ENCODE results near the gene TTBK2. TPM values are rescaled to one million over a fixed set of nuclear protein-coding genes. Genes with fewer than 3 reads are reported as not detected.
"Not testable (repeated sequence)": the region's sequence is repeated elsewhere in the genome, so short reads cannot be mapped to it uniquely, and the experiment has no call there.

Gene TTBK2
- polyA plus RNA-seq, 1 donor from 2014 or later: 15.2 TPM

- no peaks in the 10 kb centered on the region for H4K20me1 ChIP-seq (ENCODE audit: insufficient read depth)
- H3K9me2 ChIP-seq (ENCODE audit: insufficient read depth, low read length): no peaks in the 10 kb centered on the region
- no peak overlapping the region for H3K9ac ChIP-seq (ENCODE audit: low read length)
- no peaks in the 10 kb centered on the region for H3F3A ChIP-seq (ENCODE audit: insufficient read depth, low read length, poor library complexity, severe bottlenecking)
- H3K27ac ChIP-seq (ENCODE audit: low read length): no peak overlapping the region
- no peak overlapping the region for H3K4me3 ChIP-seq (ENCODE audit: low read length)
- peaks cover 4% of the 10 kb centered on the region for H3K9me3 ChIP-seq (ENCODE audit: low read length)
- no peak overlapping the region for H3K4me2 ChIP-seq (ENCODE audit: low read length)
- no peak overlapping the region for H2AFZ ChIP-seq (ENCODE audit: low read depth, low read length)
- H3K27me3 ChIP-seq (ENCODE audit: insufficient read depth, low read depth, low read length): no peaks in the 10 kb centered on the region
- H3K36me3 ChIP-seq (ENCODE audit: insufficient read depth, low read length): no peaks in the 10 kb centered on the region
- TF ChIP-seq REST (IDR thresholded peaks at IDR 0.05; ENCODE audit: borderline replicate concordance) (no peak), SMC3 (conservative IDR thresholded peaks at IDR 0.05; ENCODE audit: poor library complexity) (no peak), RAD21 (conservative IDR thresholded peaks at IDR 0.05) (no peak), TAF1 (IDR thresholded peaks at IDR 0.05; ENCODE audit: low read depth) (no peak), POLR2AphosphoS5 (IDR thresholded peaks at IDR 0.05) (no peak), EP300 (conservative IDR thresholded peaks at IDR 0.05; ENCODE audit: poor library complexity, severe bottlenecking) (no peak), MXI1 (conservative IDR thresholded peaks at IDR 0.05; ENCODE audit: poor library complexity, severe bottlenecking) (no peak), EZH2 (IDR thresholded peaks at IDR 0.05; ENCODE audit: borderline replicate concordance, insufficient read depth, low read length, poor library complexity, severe bottlenecking) (no peak), CTCF (IDR thresholded peaks at IDR 0.05; ENCODE audit: poor library complexity, severe bottlenecking) (no peak)
- H3K79me2 ChIP-seq (replicated peaks; ENCODE audit: insufficient read depth, low read length): peaks cover 4% of the 10 kb centered on the region
Measured at GRCh38 chr15:42890161-42890913, 30.2 kb downstream of the TTBK2 start.

- H3K4me2 ChIP-seq (ENCODE audit: low read length); H3K9me2 ChIP-seq (ENCODE audit: insufficient read depth, low read length); H3K9me3 ChIP-seq (ENCODE audit: low read length); H3K36me3 ChIP-seq (ENCODE audit: insufficient read depth, low read length); H4K20me1 ChIP-seq (ENCODE audit: insufficient read depth); H3K9ac ChIP-seq (ENCODE audit: low read length); H3F3A ChIP-seq (ENCODE audit: insufficient read depth, low read length, poor library complexity, severe bottlenecking); H3K79me2 ChIP-seq (replicated peaks; ENCODE audit: insufficient read depth, low read length); H3K27me3 ChIP-seq (ENCODE audit: insufficient read depth, low read depth, low read length); H2AFZ ChIP-seq (ENCODE audit: low read depth, low read length); H3K27ac ChIP-seq (ENCODE audit: low read length); H3K4me3 ChIP-seq (ENCODE audit: low read length): not testable (repeated sequence)
Measured at GRCh38 chr15:42887384-42887783, 33.2 kb downstream of the TTBK2 start.
